GM12878 (cell line): ENCODE measurements around the gene RIPK3.

Source experiments
- ETV6 ChIP-seq, 2 experiments: fragments of 450-650 bp in 1 of 2; IDR thresholded peaks in 1 of 2; conservative IDR thresholded peaks in 1 of 2; 2 replicates each; pipeline ENCODE4 v1.6.1; 2014; ENCODE audit warnings: antibody characterized with exemption in 1 of 2, borderline replicate concordance in 1 of 2, low read depth in 1 of 2, mild to moderate bottlenecking in 1 of 2, moderate library complexity in 1 of 2
- EZH2 ChIP-seq: IDR thresholded peaks from 2 replicates; pipeline ENCODE4 v1.6.1; 2012; ENCODE audit warnings: low read depth, mild to moderate bottlenecking, control low read depth, inconsistent platforms, low read length, borderline replicate concordance; ENCODE audit not compliant: control insufficient read depth
- MXI1 ChIP-seq: fragments of 150-350 bp; IDR thresholded peaks from 2 replicates; pipeline ENCODE4 v1.6.1; 2011; ENCODE audit warnings: low read depth, mild to moderate bottlenecking, inconsistent platforms, low read length, improper control_type of control experiment
- POLR2A ChIP-seq: IDR thresholded peaks from 2 replicates; pipeline ENCODE4 v1.6.1; 2011; ENCODE audit warnings: low read depth, mild to moderate bottlenecking, low read length
- POU2F2 ChIP-seq: IDR thresholded peaks from 3 replicates; pipeline ENCODE4 v1.6.1; 2011; ENCODE audit warnings: low read depth, mild to moderate bottlenecking, low read length, borderline replicate concordance
- SREBF2 ChIP-seq: IDR thresholded peaks from 2 replicates; pipeline ENCODE4 v1.6.1; 2012; ENCODE audit warnings: mild to moderate bottlenecking, low read length
- STAT1 ChIP-seq: fragments of 450-650 bp; conservative IDR thresholded peaks from 2 replicates; pipeline ENCODE4 v1.6.1; 2014; ENCODE audit warnings: antibody characterized with exemption, mild to moderate bottlenecking
- TCF7 ChIP-seq: IDR thresholded peaks from 2 replicates; pipeline ENCODE4 v1.6.1; 2014; ENCODE audit warnings: antibody characterized with exemption, borderline replicate concordance
- ZNF207 ChIP-seq: fragments of 450-650 bp; IDR thresholded peaks from 2 replicates; pipeline ENCODE4 v1.6.1; 2014; ENCODE audit warnings: antibody characterized with exemption, mild to moderate bottlenecking, borderline replicate concordance
- TF ChIP-seq, protein P1 (sequence below): IDR thresholded peaks from 2 replicates; pipeline ENCODE4 v1.6.1; 2012; ENCODE audit warnings: low read depth, low read length, improper control_type of control experiment
- TF ChIP-seq, protein P2 (sequence below), 3 experiments: IDR thresholded peaks in 2 of 3; conservative IDR thresholded peaks in 1 of 3; 2 replicates each; pipeline ENCODE4 v1.5.1; 2011; ENCODE audit warnings: low read depth in 3 of 3, low read length in 3 of 3, mild to moderate bottlenecking in 3 of 3, control low read depth in 2 of 3, moderate library complexity in 2 of 3, inconsistent platforms in 1 of 3, mixed read lengths in 1 of 3; ENCODE audit not compliant: control insufficient read depth in 2 of 3, insufficient read depth in 1 of 3; ENCODE audit errors: extremely low read depth in 1 of 3
- TF ChIP-seq, protein P3 (sequence below): fragments of 450-650 bp; IDR thresholded peaks from 2 replicates; pipeline ENCODE4 v1.6.1; 2017; ENCODE audit warnings: mild to moderate bottlenecking

DNA sequence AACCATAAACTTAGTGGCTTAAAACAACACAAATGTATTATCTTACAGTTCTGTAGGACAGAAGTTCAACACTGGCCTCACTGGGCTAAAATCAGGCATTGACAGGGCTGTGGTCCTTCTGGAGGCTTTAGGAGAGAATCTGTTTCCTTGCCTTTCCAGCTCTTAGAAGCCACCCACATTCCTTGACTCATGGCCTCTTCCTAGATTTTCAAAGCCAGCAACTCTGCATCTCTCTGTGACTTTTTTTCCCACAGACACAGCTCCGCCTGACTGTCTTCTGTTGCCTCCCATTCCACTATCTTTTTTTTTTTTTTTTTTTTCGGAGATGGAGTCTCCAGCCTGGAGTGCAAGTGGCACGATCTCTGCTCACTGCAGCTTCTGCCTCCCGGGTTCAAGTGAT is 16.4 kb upstream of the RIPK3 start:
- TF ChIP-seq, protein P1, sequence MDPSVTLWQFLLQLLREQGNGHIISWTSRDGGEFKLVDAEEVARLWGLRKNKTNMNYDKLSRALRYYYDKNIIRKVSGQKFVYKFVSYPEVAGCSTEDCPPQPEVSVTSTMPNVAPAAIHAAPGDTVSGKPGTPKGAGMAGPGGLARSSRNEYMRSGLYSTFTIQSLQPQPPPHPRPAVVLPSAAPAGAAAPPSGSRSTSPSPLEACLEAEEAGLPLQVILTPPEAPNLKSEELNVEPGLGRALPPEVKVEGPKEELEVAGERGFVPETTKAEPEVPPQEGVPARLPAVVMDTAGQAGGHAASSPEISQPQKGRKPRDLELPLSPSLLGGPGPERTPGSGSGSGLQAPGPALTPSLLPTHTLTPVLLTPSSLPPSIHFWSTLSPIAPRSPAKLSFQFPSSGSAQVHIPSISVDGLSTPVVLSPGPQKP = no peak
- no peak for TF ChIP-seq MXI1
- TF ChIP-seq STAT1 = no peak
- TF ChIP-seq SREBF2 = no peak
- TF ChIP-seq, protein P2, sequence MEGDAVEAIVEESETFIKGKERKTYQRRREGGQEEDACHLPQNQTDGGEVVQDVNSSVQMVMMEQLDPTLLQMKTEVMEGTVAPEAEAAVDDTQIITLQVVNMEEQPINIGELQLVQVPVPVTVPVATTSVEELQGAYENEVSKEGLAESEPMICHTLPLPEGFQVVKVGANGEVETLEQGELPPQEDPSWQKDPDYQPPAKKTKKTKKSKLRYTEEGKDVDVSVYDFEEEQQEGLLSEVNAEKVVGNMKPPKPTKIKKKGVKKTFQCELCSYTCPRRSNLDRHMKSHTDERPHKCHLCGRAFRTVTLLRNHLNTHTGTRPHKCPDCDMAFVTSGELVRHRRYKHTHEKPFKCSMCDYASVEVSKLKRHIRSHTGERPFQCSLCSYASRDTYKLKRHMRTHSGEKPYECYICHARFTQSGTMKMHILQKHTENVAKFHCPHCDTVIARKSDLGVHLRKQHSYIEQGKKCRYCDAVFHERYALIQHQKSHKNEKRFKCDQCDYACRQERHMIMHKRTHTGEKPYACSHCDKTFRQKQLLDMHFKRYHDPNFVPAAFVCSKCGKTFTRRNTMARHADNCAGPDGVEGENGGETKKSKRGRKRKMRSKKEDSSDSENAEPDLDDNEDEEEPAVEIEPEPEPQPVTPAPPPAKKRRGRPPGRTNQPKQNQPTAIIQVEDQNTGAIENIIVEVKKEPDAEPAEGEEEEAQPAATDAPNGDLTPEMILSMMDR (IDR thresholded peaks at IDR 0.05 in 2 of 3, conservative IDR thresholded peaks at IDR 0.05 in 1 of 3; ENCODE audit: control insufficient read depth in 2 of 3, extremely low read depth in 1 of 3, insufficient read depth in 1 of 3, low read depth in 3 of 3, low read length in 3 of 3) = no peak
- TF ChIP-seq ETV6 (conservative IDR thresholded peaks at IDR 0.05 in 1 of 2, IDR thresholded peaks at IDR 0.05 in 1 of 2; ENCODE audit: borderline replicate concordance in 1 of 2, low read depth in 1 of 2) = no peak
- TF ChIP-seq EZH2 = no peak
- TF ChIP-seq, protein P3, sequence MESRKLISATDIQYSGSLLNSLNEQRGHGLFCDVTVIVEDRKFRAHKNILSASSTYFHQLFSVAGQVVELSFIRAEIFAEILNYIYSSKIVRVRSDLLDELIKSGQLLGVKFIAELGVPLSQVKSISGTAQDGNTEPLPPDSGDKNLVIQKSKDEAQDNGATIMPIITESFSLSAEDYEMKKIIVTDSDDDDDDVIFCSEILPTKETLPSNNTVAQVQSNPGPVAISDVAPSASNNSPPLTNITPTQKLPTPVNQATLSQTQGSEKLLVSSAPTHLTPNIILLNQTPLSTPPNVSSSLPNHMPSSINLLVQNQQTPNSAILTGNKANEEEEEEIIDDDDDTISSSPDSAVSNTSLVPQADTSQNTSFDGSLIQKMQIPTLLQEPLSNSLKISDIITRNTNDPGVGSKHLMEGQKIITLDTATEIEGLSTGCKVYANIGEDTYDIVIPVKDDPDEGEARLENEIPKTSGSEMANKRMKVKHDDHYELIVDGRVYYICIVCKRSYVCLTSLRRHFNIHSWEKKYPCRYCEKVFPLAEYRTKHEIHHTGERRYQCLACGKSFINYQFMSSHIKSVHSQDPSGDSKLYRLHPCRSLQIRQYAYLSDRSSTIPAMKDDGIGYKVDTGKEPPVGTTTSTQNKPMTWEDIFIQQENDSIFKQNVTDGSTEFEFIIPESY = no peak
- TF ChIP-seq TCF7 = no peak
- no peak for TF ChIP-seq POU2F2
- no peak for TF ChIP-seq ZNF207
- no peak for TF ChIP-seq POLR2A
